H1 (cell line): Measurements from ENCODE around the gene GFPT1. TPM values are rescaled to one million over a fixed set of nuclear protein-coding genes. Genes with fewer than 3 reads are reported as not detected.

Experiments
- CHD1 ChIP-seq: IDR thresholded peaks from 2 replicates; pipeline ENCODE4 v1.6.1; 2012; ENCODE audit warnings: low read depth, low read length, improper control_type of control experiment
- CHD7 ChIP-seq: fragments of 300-600 bp; sonication (generic); IDR thresholded peaks from 2 replicates; pipeline ENCODE4 v1.7.1; 2012; ENCODE audit warnings: low read length, moderate library complexity, mild to moderate bottlenecking, inconsistent platforms; ENCODE audit not compliant: insufficient replicate concordance
- GTF2F1 ChIP-seq: IDR thresholded peaks from 2 replicates; pipeline ENCODE4 v1.6.1; 2012; ENCODE audit warnings: low read depth, low read length, improper control_type of control experiment, borderline replicate concordance
- HDAC6 ChIP-seq: IDR thresholded peaks from one replicate; pipeline ENCODE4 v1.7.1; 2012; ENCODE audit warnings: low read depth, mild to moderate bottlenecking, inconsistent platforms, low read length, moderate library complexity
- POLR2A ChIP-seq, 2 experiments: IDR thresholded peaks; 1 replicate in 1 of 2; 2 replicates in 1 of 2; pipeline ENCODE4 v1.6.1; 2011; ENCODE audit warnings: low read depth in 2 of 2, low read length in 2 of 2, mild to moderate bottlenecking in 2 of 2; ENCODE audit errors: control extremely low read depth in 1 of 2
- SP2 ChIP-seq: IDR thresholded peaks from 2 replicates; pipeline ENCODE4 v1.6.1; 2012; ENCODE audit warnings: mild to moderate bottlenecking, low read length, inconsistent platforms
- SP4 ChIP-seq: IDR thresholded peaks from 2 replicates; pipeline ENCODE4 v1.6.1; 2012; ENCODE audit warnings: low read length, inconsistent platforms
- polyA plus RNA-seq, 7 experiments: library from polyadenylated mRNA; depleted of rRNA in 3 of 7; stranded (reverse) in 5 of 7; unstranded in 2 of 7; fragments of >200 nt in 5 of 7; fragments of 200-250 nt in 2 of 7; gene quantifications; 1 replicate in 5 of 7; 2 replicates in 1 of 7; 4 replicates in 1 of 7; pipeline versions ENCODE4 v1.2.1 to v1.2.3, GENCODE V29; 2011 to 2013; ENCODE audit warnings: missing spikeins in 2 of 7, mixed read lengths in 2 of 7
- total RNA-seq: library from RNA; stranded (reverse); fragmentation: NEBNext Ultra II Directional; extraction: Animal tissue kit (Norgen Biotek cat#: 25700); gene quantifications from 2 replicates; pipeline ENCODE4 v1.2.1, GENCODE V29; 2021

The GFPT1 gene
- total and polyA plus RNA-seq, 2 of the 8 experiments (the other 6 are each of a cell fraction or from before 2014, with no cell fraction given): 13.3 to 76.2 TPM

- TF ChIP-seq CHD7 (no peak), GTF2F1 (no peak), POLR2A (IDR thresholded peaks at IDR 0.05; ENCODE audit: control extremely low read depth in 1 of 2, low read depth in 2 of 2, low read length in 2 of 2) (no peak), SP4 (no peak), CHD1 (no peak), HDAC6 (no peak), SP2 (no peak)
Measured at GRCh38 chr2:69416147-69416546, 29.1 kb upstream of the GFPT1 start (continued).
